SU-DHL-6 (cell line): Measurements from ENCODE around the gene JAML.

Experiments
- H2AFZ ChIP-seq: fragments of 200-600 bp; sonication (generic); 2 replicates; pipeline ENCODE4 v1.6.1; 2014; ENCODE audit warnings: low read depth, mild to moderate bottlenecking, moderate library complexity, mixed read lengths, antibody characterized with exemption, low read length; ENCODE audit not compliant: severe bottlenecking
- H3F3A ChIP-seq: fragments of 200-600 bp; shearing (Covaris generic); 2 replicates; pipeline ENCODE4 v1.6.0; 2016; ENCODE audit warnings: antibody characterized with exemption, mild to moderate bottlenecking; ENCODE audit not compliant: insufficient read depth
- H3K27ac ChIP-seq: fragments of 200-600 bp; sonication (generic); 2 replicates; pipeline ENCODE4 v1.5.1; 2016; ENCODE audit warnings: low read depth, mild to moderate bottlenecking, low read length, moderate library complexity, mixed read lengths
- H3K27me3 ChIP-seq: fragments of 200-600 bp; sonication (generic), shearing (Covaris generic); 2 replicates; pipeline ENCODE4 v1.6.0; 2014; ENCODE audit warnings: mild to moderate bottlenecking, low read length
- H3K36me3 ChIP-seq: fragments of 200-600 bp; sonication (generic); 2 replicates; pipeline ENCODE4 v1.6.1; 2014; ENCODE audit warnings: mild to moderate bottlenecking, low read length, mixed read lengths
- H3K4me2 ChIP-seq: fragments of 300-600, 200-600 bp; shearing (Covaris generic), sonication (generic); 2 replicates; pipeline ENCODE4 v1.6.0; 2014; ENCODE audit warnings: low read length, low read depth, mild to moderate bottlenecking; ENCODE audit not compliant: poor library complexity, severe bottlenecking
- H3K4me3 ChIP-seq: fragments of 200-600 bp; sonication (generic); 2 replicates; pipeline ENCODE4 v1.5.1; 2014; ENCODE audit warnings: antibody characterized with exemption, low read length, mild to moderate bottlenecking, mixed read lengths; ENCODE audit not compliant: insufficient read depth, poor library complexity, severe bottlenecking
- H3K79me2 ChIP-seq: fragments of 200-600 bp; sonication (generic); 2 replicates; pipeline ENCODE4 v1.6.1; 2014; ENCODE audit warnings: mild to moderate bottlenecking, low read length, moderate library complexity; ENCODE audit not compliant: insufficient read depth
- H3K9ac ChIP-seq: fragments of 200-600 bp; sonication (generic); 2 replicates; pipeline ENCODE4 v1.7.0; 2014; ENCODE audit warnings: mild to moderate bottlenecking, low read length
- H3K9me2 ChIP-seq: fragments of 200-600 bp; sonication (generic); replicated peaks from 2 replicates; pipeline ENCODE4 v1.6.1; 2014; ENCODE audit warnings: low read length; ENCODE audit not compliant: insufficient read depth
- H3K9me3 ChIP-seq: fragments of 200-600 bp; sonication (generic); 2 replicates; pipeline ENCODE4 v1.6.1; 2014; ENCODE audit warnings: low read length, mixed read lengths; ENCODE audit not compliant: insufficient read depth
- H4K20me1 ChIP-seq: fragments of 200-600 bp; sonication (generic); 2 replicates; pipeline ENCODE4 v1.6.1; 2014; ENCODE audit warnings: low read depth, mild to moderate bottlenecking, antibody characterized with exemption, low read length, moderate library complexity, mixed read lengths
- EZH2phosphoT487 ChIP-seq: fragments of 200-600 bp; sonication (generic), shearing (Covaris generic); conservative IDR thresholded peaks from 2 replicates; pipeline ENCODE4 v1.6.1; 2018; ENCODE audit warnings: mild to moderate bottlenecking, antibody characterized with exemption, low read length, moderate library complexity, mixed read lengths
- TF ChIP-seq, protein P1 (sequence below): fragments of 200-600 bp; sonication (generic); IDR thresholded peaks from one replicate; pipeline ENCODE4 v1.5.1; 2017; ENCODE audit warnings: antibody characterized with exemption, mild to moderate bottlenecking, low read length, moderate library complexity; ENCODE audit not compliant: insufficient read depth, poor library complexity, severe bottlenecking

JAML gene

DNA sequence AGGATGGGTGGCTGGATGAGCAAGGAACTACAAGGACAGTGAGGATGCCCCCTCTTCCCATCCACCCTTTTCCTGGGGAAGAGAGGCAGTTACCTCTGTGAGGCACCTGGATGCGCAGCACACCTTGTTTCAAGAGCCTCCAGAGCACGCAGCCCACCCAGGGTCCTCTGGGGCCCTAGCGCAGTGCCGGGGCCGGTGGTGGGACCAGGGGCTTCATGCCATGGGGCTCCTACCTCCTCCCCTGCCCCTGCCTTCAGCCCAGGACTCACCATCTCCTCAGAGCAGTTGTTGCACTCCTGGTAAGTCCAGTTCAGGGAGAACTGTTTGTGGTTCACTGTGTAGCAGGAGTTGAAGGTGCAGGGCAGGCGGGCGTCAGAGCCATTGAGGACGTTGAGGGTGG, 56.5 kb downstream of the JAML start:
- Histone ChIP-seq H3K4me3 (no peak overlapping the region), H3F3A (no peaks in the 10 kb centered on the region), H4K20me1 (no peaks in the 10 kb centered on the region), H3K9me2 (no peaks in the 10 kb centered on the region), H3K9me3 (no peaks in the 10 kb centered on the region), H2AFZ (no peak overlapping the region), H3K36me3 (no peaks in the 10 kb centered on the region), H3K27me3 (no peaks in the 10 kb centered on the region), H3K79me2 (no peaks in the 10 kb centered on the region), H3K4me2 (no peak overlapping the region), H3K9ac (no peak overlapping the region), H3K27ac (no peak overlapping the region)
- no peak for TF ChIP-seq EZH2phosphoT487
- TF ChIP-seq, protein P1, sequence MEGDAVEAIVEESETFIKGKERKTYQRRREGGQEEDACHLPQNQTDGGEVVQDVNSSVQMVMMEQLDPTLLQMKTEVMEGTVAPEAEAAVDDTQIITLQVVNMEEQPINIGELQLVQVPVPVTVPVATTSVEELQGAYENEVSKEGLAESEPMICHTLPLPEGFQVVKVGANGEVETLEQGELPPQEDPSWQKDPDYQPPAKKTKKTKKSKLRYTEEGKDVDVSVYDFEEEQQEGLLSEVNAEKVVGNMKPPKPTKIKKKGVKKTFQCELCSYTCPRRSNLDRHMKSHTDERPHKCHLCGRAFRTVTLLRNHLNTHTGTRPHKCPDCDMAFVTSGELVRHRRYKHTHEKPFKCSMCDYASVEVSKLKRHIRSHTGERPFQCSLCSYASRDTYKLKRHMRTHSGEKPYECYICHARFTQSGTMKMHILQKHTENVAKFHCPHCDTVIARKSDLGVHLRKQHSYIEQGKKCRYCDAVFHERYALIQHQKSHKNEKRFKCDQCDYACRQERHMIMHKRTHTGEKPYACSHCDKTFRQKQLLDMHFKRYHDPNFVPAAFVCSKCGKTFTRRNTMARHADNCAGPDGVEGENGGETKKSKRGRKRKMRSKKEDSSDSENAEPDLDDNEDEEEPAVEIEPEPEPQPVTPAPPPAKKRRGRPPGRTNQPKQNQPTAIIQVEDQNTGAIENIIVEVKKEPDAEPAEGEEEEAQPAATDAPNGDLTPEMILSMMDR: no peak

DNA sequence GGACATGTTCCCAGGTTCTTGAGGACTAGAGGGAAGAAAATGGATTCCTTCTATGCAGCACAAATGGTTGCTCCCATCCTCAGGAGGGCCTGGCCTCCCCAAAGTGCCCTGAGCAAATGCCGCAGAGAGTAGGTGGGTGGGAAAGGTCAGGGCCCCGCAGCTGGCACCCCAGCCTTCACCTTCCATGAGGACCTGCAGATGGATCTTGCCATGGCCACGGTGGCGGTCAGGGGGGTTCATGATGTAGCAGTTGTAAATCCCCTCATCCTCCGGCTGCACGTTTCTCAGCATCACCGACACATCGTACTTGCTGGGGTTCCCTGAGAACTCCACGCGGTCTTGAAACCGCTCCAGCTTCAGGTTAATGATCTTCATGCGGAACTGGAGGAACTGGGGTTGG, 56.9 kb downstream of the JAML start:
- TF ChIP-seq, protein P1: no peak
- no peak for TF ChIP-seq EZH2phosphoT487
- Histone ChIP-seq H4K20me1 (no peaks in the 10 kb centered on the region), H3K9ac (no peak overlapping the region), H3K79me2 (no peaks in the 10 kb centered on the region), H3K36me3 (no peaks in the 10 kb centered on the region), H3K9me3 (no peaks in the 10 kb centered on the region), H3K27me3 (no peaks in the 10 kb centered on the region), H3K9me2 (no peaks in the 10 kb centered on the region), H3K4me2 (no peak overlapping the region), H3K27ac (no peak overlapping the region), H3F3A (no peaks in the 10 kb centered on the region), H2AFZ (no peak overlapping the region), H3K4me3 (no peak overlapping the region)

DNA sequence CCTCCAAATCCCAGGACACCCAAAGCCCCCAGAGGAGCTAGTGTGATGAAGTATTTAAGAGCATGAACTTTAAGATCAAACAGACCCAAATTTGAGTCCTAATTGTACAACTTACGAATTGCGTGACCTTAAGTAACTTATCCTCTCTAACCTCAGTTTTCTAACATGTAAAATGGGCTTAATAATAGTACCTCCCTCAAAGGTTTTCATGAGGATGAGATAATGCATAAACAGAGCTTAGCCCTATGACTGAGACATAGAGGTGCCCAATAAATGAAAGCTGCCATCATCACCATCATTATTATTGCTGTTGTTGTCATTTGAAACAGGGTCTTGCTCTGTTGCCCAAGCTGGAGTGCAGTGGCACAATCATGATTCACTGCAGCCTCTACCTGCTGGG, 57.6 kb downstream of the JAML start:
- H2AFZ ChIP-seq: no peak overlapping the region
- no peaks in the 10 kb centered on the region for H3F3A ChIP-seq
- H3K9me3 ChIP-seq: no peaks in the 10 kb centered on the region
- H4K20me1 ChIP-seq: no peaks in the 10 kb centered on the region
- H3K27me3 ChIP-seq: no peaks in the 10 kb centered on the region
- TF ChIP-seq EZH2phosphoT487: no peak
- TF ChIP-seq, protein P1: no peak
- H3K9ac ChIP-seq: no peak overlapping the region
- H3K4me3 ChIP-seq: no peak overlapping the region
- H3K79me2 ChIP-seq: no peaks in the 10 kb centered on the region
- no peak overlapping the region for H3K27ac ChIP-seq
- no peak overlapping the region for H3K4me2 ChIP-seq
- no peaks in the 10 kb centered on the region for H3K36me3 ChIP-seq
- no peaks in the 10 kb centered on the region for H3K9me2 ChIP-seq

DNA sequence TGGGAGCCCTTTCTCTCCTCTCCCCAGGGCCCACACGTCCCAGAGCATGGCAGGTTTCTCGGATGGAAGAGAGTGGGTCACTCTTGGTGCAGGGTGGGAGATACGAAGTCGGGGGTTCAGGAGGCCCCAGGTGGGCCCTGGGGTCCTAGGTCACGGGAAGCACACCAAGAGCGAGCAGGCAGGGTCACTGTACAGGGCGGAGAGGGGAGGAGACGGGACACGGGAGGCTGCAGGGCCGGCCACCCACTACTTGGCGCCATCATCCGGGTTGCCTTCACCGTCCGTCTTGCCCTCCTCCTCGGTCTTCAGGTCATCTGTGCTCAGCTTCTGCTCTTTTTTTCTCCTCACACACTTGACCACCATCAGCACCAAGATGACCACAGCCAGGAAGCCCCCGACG, 58.2 kb downstream of the JAML start:
- H3K9me3 ChIP-seq: no peaks in the 10 kb centered on the region

More for the DNA sequence above, 58.2 kb downstream of the JAML start:
- Histone ChIP-seq H3K4me2 (no peak overlapping the region), H3K79me2 (no peaks in the 10 kb centered on the region), H2AFZ (no peak overlapping the region), H3K36me3 (no peaks in the 10 kb centered on the region), H3K27me3 (no peaks in the 10 kb centered on the region), H3F3A (no peaks in the 10 kb centered on the region), H4K20me1 (no peaks in the 10 kb centered on the region), H3K27ac (no peak overlapping the region), H3K9me2 (no peaks in the 10 kb centered on the region), H3K9ac (no peak overlapping the region), H3K4me3 (no peak overlapping the region)
- no peak for TF ChIP-seq EZH2phosphoT487
- TF ChIP-seq, protein P1: no peak
